ENCODE data around the gene FAM177B.
A peak's percentile ranks its signal among the peaks of the same experiment; 100 is the strongest.

FAM177B gene

GRCh38 chr1:222736972-222737371 lies at the start of gene FAM177B:
Gene FAM177B (plus strand): TSS chr1:222737202. CDS start chr1:222746546, 9,344 bp downstream.
- DNase-seq = no peak

DNA sequence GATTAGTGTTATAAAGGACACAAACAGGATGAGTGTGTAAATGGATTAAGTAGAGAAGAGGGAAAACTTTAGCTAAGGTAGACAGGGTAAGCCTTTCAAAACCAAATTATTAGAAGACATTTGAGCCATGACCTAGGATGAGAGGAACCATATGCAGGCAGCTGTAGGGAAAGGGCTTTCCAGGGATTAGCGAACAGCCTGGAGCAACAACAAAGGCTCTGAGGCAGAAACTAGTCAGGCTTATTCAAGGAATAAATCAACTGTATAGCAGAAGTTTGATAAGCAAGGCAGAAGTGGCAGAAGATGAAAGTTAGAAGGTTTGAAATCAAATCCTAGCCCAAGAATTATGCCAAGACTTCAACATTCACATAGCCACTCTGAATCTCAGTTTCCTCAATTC lies 46.0 kb upstream of the FAM177B start:
- no peak for DNase-seq

- no peak for DNase-seq
Observed at GRCh38 chr1:222694927-222695326, 42.1 kb upstream of the FAM177B start.

GRCh38 chr1:222696741-222697140 lies 40.3 kb upstream of the FAM177B start:
- DNase-seq = no peak

DNA sequence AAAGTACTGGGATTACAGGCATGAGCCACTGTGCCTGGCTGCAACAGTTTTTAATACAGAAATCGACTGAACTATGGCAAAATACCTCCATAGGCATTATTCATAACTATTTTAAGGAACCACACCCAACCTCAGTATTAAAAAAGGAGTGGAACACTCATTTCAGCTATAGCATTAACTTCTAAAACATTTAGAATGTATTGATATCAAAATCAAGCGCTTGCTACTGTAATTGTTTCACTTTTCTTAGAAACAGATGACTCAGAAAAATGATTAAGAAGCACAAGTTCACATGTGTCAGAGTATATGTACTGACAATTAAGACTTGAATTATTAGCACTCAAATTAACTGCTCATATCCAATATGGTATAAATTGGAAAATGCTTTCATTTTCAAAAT lies 39.8 kb upstream of the FAM177B start:
- no peak for DNase-seq

- no peak for DNase-seq
Observed at GRCh38 chr1:222697826-222698225, 39.2 kb upstream of the FAM177B start.

GRCh38 chr1:222702210-222702609 lies 34.8 kb upstream of the FAM177B start:
- no peak for DNase-seq

DNA sequence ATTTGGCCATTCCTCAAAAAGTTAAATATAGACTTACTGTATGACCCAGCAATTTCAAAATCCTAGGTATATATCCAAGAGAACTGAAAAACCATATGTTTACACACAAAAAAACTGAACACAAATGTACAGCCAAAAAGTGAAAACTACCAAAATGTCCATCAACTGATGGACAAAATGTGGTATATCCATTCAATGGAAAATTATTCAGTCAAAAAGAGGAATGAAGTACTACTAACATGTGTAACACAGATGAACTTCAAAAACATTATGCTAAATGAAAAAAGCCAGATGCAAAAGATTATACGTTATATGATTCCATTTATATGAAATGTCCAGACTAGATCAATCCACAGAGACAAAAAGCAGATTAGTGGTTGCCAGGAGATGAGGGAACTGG lies 32.7 kb upstream of the FAM177B start:
- DNase-seq = no peak

- no peak for DNase-seq
Observed at GRCh38 chr1:222706815-222707214, 30.2 kb upstream of the FAM177B start.

- DNase-seq = no peak
Observed at GRCh38 chr1:222709700-222710153, 27.3 kb upstream of the FAM177B start.

DNA sequence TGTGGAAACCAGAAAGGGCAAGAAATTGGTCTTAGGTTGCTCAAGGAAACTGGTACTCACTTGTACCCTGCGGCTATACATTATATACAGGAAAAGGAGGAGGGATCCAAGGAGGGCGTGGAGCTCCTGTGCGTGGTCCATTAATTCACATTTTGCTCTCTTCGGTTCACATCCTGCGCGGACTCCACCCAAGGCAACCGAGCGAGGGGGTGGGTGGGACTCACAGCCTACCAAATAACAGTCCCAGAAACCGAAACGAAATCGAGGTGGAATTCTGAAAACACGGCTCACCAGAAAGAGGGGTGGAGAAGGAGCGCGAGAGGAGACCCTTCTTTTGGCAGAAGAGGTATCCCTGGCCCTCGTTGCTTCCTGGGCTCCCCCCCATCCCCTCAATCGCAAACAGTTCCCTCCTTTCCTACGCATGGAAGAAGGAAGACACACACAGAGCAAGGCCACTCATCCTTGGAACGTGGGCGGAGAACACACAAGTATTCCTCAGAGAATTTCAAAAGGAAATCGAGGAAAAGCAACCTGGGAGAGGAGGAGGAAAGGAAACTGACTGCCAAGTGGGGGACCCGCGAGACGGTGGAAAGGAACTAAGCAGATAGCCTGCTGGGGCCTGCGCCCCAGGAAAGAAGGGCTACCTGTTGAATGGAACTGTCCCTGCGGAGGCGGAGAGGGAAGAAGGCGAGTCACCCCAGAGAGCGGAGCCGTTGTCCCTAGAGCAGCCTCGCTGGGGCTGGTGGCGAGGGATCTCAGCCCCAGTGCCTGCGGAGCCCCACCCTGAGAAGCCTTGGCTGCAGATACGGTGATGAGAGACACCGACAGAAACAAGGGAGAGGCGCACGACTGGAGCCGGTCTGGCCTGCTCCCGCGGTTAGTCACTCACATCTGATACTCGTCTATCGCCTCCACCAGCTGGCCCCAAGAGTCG lies 25.4 kb upstream of the FAM177B start:
- peak; percentile 39 for DNase-seq

GRCh38 chr1:222712253-222713090 lies 24.5 kb upstream of the FAM177B start, which contains the start of the genes AIDA and BROX:
Gene AIDA (minus strand): TSS chr1:222712491. CDS start chr1:222712317, 174 bp downstream.
Gene BROX (plus strand): TSS chr1:222712564. CDS start chr1:222715700, 3,136 bp downstream.
- DNase-seq = peak; percentile 76

GRCh38 chr1:222713091-222713961 lies 23.7 kb upstream of the FAM177B start:
- DNase-seq = peak; percentile 92

DNA sequence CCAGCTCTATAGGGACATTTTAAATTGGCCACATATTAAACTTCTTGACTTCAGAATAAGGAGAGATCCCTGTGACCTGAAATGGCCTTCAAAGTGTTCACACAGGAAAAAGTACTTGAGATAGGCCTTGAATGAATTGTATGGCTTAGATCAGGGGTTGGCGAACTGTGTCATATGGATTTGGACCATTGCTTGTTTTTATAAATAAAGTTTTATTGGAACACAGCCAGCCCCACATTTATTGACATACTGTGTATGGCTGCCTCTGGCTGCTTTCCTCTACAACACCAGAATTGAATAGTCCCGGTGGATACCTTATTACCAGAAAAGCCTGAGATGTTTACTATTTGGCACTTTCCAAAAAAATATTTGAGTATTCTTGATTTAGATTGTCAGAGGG lies 20.6 kb upstream of the FAM177B start:
- no peak for DNase-seq

DNA sequence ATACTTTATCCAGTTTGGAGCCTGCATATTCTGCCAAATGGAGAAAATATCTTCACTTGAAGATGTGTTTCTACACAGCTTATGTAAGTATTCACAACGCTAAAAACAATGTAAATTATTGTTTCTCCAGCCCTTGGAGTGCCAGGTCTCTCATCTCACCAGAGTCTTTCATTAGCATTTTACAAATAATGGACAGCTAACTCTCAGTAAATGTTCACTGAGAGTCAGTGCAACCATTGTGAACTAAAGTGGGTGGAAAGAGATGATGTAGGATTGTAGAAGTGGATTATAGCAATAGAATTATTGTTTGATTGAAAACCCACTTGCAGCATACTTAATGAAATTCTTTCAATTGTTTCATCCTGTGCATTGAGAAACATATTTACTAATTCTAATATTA lies 8.3 kb upstream of the FAM177B start:
- DNase-seq = no peak

DNA sequence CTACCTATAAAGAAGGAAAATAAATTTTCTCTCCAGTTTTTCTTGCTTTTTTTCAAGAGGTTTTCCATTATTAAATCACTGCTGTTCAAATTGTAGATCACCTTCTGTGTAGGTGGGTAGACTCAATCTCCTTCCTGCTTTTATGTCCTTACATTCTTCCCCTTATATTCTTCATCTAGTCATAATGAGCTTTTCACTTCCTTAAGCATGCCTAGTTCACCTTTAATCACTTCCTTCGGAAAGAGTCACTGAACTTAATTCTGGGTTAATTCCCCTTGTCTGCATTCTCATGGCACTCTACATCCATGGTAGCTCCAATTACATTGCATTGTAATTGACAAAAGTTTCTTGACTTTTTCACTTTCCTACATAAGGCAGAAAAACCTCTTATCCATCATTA lies 6.1 kb upstream of the FAM177B start:
- no peak for DNase-seq

- peak; percentile 95 for DNase-seq
Observed at GRCh38 chr1:222732216-222733159, 4.5 kb upstream of the FAM177B start.

DNA sequence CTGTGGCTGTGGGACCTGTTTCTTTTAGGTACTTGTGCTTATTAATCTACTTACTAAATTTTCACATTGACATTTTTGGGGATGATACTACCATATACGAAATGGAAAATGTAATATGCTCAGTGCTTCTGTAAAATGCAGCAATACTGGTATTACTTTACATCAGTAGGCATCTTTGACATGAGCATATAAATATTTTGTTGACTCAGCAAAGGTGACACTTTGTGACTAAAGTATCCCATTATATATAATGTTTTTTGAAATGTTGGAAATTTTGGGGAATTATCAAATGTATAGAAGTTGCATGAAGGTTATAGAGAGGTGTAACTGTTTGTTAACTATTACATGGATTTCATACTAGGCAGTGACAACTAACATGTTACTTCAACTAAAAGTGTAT lies 2.3 kb upstream of the FAM177B start:
- DNase-seq = no peak

DNA sequence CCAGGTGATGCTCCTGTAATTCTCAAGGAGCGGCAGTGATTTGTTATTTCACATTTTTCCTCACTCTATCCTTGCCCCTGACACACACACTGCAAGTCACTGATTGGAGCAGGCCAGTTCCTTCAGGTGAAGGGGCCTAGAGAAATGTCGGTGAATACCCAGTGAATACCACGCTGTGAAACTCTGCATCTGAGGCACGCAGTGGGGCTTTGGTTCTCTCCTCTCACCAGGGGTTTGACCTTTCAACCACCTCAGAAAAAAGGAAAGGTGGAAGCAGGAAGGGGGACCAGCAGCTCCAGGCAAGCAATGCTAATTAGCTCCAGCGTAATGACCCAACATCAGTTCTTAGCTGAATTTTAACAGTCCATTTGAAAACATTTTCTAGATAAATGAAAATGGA lies 532 bp upstream of the FAM177B start:
- DNase-seq = no peak

- no peak for DNase-seq
Observed at GRCh38 chr1:222739465-222739864, 2.5 kb downstream of the FAM177B start.

DNA sequence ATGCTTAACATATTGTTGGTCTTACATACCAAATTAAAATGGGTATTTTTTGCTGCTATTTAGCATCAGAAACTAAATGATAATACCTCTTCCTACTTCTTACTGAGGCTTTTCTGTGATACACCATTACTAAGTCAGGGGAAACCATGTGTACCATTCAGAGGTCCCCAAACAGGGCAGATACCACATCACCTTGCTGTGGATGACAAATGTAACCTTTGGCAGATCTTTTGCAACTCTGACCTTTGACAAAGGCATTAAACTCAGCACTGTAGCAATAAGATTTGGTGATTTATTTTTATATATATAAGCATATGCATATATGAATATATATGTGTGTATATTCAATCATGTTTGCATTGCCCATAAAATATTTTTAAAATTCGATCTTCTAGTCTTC lies 2.9 kb downstream of the FAM177B start:
- no peak for DNase-seq

All from MV-4-11 (cell line).